Stimulated activated CD8-positive, alpha-beta memory T cell treated with anti-CD3 and anti-CD28 coated beads, Interleukin-7, amount 100 ng/mL, for 4 hours (primary cell): ENCODE data around the gene PLPP7.
"Not testable (repeated sequence)": the region's sequence is repeated elsewhere in the genome, so short reads cannot be mapped to it uniquely, and the experiment has no call there.

ENCODE experiments used
- DNase-seq, 2 donors: peaks; one replicate each; pipeline ENCODE4 v3.0.0-alpha.2; 2020; ENCODE audit warnings: low read depth in 2 of 2

The PLPP7 gene

DNA sequence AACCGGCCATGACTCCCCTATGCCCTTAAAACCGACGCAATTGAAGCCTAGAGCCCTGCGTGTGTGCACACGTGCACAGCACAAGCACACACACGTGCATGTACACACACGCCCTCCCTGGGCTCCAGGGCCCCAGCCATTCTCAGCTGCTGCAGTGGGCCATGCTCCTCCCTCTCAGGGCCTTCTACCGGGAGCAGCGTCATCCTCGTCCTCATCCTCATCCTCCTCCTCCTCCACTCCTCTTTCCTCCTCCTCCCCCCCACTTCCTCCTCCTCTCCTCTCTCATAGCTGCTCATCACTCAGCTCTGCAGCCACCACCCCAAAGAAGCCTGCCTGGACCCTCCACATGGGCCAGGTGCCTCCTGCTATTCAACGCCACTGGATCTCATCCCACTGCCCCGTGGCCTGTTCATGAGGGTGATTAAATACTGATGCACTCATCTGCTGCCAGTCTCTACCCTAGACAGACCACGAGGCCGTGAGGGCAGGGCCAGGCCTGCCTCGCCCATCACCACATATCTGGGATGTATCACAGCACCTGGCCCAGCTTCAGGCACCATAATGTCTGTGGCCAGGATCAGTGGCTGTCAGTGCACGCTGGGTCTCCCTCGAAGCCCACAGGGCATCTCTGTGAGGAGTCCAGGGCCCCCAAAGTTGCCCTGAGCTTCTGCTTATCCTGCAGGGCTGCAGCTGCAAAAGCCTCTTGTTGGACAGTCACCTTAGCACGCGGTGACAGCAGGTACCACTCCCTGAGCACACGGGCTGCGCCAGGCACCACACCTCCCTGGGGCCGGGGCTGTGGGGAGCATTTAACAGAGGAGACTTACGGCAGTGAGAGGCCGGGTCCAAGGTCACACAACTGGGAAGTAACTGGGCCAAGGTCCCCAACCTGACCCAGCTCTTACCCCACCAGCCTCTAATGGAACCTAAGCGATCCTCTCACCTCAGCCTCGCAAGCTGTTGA lies 23.0 kb upstream of the PLPP7 start:
- no peak for DNase-seq

- DNase-seq = no peak
Measured at GRCh38 chr9:131270171-131271015, 19.1 kb upstream of the PLPP7 start.

GRCh38 chr9:131271016-131271273 lies 18.6 kb upstream of the PLPP7 start:
- not testable (repeated sequence) for DNase-seq

- DNase-seq = no peak
Measured at GRCh38 chr9:131271506-131271931, 18.0 kb upstream of the PLPP7 start.

DNA sequence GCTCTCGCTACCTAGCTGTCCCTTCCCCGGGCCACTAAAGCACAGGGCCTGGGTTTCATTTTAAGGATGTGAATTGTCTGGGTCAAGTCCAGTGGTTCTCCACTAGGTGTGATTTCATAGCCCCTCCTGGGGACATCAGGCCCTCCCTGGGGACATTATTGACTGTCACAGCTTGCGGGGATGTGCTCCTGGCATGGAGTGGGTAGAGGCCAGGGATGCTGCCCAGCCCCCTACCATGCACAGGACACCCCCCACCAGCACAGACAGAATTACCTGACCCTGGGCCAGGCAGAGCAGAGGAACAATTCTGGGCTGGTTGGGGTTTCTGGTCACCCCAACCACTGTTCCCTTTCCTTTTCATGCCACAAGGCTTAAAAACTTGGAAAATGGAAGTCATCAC lies 17.3 kb upstream of the PLPP7 start:
- no peak for DNase-seq

DNA sequence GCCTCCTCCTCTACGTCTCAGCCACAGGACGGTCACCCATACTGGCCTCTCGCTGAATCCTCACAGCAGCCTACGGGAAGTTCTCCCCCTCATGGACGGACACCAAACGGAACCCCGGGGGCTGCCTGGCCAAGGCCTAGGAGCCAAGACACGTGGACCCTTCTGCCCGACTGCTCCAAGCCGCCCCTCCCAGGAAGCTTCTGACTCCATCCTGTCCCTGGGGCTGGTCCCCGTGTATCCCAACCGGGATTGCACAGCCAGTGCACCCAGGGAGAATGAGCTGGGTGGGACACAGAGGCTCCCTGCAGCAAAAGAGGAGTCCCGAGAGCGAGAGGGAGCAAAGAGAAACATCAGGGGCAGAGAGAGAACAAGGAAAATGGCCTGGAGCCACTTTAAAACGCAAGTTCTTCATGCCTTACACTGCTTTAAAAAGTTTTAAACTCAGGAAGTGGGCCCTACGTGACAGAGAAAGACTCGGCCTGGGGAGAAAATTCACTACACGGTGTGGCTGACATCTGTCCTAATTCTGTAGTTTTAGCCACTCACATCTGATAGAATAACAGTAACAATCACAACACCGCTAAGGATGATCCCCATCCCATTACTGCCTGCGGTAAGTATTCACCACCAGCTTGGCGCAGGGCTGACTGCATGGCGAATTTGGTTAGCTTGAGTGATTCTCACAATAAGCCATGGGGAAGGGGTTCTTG lies 16.2 kb upstream of the PLPP7 start:
- DNase-seq = no peak

GRCh38 chr9:131273856-131274673 lies 15.5 kb upstream of the PLPP7 start:
- no peak for DNase-seq

DNA sequence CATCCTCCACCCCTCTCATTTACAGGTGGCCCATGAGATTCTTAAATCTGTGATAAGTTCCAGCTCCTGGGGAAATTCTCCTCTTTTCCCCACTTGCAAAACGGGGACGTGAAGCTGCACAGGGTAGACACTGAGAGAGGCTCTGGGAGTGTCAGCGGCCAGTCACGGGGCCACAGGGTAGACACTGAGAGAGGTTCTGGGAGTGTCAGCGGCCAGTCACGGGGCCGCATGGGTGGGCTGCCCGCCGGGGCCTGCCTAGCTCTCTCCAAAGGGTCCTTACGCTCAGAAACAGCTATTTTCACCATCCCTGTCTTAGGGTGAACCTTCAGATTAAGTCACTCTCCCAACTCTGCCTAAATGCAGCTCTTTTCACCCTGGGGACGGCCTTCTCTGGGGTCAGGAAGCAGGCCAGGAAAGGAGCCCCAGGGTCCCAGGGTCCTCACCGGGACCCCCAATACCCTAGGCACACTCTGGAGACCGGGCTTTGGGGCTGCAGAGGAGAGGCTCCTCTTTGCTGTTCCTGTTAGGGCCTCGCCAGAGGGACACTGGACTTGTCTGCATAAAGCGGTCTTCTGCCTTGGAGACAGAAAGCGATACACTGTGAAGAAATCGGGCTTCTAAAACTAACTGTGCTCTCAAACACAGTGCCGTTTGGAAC lies 14.7 kb upstream of the PLPP7 start:
- no peak for DNase-seq

- DNase-seq = no peak
Measured at GRCh38 chr9:131275332-131276093, 14.0 kb upstream of the PLPP7 start.

DNA sequence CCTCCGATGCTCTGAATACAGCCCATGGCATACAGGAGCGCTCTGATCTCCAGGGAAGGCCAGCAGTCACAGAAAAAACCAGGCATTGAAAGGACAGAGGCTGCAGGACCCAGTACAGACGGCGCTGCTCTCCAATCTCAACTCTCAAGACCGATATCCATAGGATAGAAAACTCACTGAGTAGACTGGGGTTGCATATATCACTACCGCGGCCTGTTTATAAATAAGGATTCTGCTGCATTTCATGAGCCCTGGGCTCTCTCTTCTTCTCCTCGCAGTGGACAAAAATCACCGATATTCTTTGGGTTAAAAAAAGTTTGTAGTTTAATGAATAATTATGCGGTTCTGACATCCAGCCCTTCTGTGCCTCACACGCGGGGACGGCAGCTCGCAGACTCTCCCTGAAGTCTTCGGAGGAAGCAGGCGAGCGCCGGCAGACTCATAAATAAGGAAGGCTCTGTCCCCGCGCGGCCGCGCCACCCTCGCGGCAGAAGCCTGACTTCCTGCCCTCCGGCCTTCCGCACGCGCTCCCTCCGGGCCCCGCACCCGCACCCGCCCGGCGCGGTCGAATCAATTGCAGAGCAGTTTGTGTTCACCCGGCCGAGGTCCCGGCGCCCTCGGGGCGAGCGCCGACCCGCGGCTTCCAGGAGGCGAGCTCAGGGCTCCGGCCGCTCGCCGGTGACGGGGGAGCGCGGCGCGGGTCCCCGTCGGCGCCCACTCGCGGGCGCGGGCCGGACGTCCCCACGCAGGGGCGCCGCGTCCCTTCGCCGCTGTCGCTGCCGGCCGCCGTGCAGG lies 13.2 kb upstream of the PLPP7 start, which contains the start of gene FAM78A:
Gene FAM78A, minus strand, starts transcription at position 417 of the 795 bp plus-strand sequence. Its CDS starts 331 bp downstream, at position 86.
- DNase-seq = no peak

DNA sequence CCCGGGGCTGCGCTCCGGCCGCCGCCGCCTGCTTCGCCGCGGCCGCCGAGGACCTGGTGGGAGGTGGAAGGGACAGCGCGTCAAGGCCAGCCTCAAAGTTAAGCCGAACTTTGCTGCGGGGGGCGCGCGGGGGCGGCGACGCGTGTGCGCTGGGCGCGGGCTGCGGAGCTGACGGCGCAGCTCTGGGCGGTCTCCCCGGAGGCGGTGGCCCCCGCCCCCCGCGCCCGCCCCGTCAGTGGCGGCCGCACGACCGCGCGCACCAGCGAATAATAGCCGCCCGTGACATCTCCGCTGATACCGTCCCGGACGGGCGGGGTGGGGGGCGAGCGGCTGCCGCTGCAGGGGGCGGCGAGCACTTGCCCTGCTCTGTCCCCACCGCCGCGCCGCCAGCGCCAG lies 12.6 kb upstream of the PLPP7 start:
- peak in 1 of 2 donors; percentile 49 for DNase-seq

GRCh38 chr9:131277287-131277909 lies 12.1 kb upstream of the PLPP7 start:
- no peak for DNase-seq

GRCh38 chr9:131277910-131278701 lies 11.4 kb upstream of the PLPP7 start:
- peak; percentile 59 to 67 for DNase-seq

- no peak for DNase-seq
Measured at GRCh38 chr9:131278702-131279111, 10.8 kb upstream of the PLPP7 start.

DNA sequence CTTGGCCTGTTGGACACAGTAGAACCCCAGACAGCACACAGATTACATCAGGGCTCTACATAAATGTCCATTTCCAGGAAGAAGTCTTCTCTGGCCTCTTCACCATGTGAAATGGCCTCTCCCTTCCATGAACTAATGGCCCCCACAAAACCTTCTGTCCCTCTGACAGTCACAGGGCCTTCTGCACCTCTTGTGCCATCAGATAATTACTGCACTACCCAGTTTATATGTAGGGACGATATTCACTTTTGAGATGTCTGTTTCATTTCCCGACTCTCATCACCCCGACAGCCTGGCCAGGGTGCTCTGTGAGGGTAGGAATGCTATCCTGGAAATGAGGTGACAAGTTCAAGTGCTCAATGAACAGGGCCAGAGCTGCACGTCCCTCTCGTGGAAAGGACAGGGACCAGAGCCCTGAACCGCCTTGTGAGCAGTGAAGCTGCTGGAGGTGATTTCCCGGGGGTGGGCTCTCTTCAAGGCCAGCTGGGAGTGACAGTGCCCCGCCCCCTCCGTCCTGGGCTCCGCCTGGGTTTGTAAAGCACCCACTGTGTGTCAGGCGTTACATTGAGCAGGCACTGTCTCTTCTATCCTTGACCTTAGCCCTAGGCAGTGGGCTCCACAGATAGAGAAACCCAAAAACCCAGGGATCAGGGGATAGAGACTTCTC lies 10.2 kb upstream of the PLPP7 start:
- no peak for DNase-seq

DNA sequence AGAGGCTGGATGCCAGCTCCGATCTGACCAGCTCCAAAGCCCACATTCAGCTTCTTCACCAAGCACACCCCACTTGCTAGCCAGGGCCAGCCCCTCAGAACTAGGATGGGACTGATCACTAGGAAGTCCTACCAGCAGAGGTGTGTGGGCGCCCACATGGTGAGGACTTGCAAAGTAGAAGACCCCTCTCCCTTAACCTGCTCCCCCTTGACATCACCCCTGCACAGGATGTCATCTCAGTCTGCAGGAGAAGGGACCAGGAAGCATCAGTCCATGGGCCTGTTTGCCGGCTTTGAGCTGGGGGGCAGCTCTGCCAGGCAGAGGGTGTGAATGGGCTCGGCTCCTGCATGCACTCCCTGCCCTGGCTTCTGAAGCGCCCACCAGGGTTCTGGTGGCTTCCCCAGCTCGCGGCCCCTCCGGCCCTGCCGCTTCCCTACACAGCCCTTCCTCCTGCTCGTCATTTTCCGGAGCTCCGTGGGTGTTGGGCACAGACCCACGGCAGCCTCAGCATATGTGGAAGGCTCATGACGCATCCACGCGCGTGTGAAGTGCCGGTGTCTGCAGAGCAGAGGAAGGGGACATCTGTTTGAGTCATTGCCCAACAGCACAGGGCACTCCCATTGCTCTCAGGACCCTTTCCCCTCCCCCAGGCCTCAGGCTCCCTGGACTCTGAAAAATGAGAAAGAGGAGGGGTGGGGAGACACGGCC lies 9.5 kb upstream of the PLPP7 start:
- no peak for DNase-seq

- no peak for DNase-seq
Measured at GRCh38 chr9:131280660-131281059, 8.9 kb upstream of the PLPP7 start.
